ENCODE measurements around the gene NNT.
"Not testable (repeated sequence)": the region's sequence is repeated elsewhere in the genome, so short reads cannot be mapped to it uniquely, and the experiment has no call there.

Gene NNT

DNA sequence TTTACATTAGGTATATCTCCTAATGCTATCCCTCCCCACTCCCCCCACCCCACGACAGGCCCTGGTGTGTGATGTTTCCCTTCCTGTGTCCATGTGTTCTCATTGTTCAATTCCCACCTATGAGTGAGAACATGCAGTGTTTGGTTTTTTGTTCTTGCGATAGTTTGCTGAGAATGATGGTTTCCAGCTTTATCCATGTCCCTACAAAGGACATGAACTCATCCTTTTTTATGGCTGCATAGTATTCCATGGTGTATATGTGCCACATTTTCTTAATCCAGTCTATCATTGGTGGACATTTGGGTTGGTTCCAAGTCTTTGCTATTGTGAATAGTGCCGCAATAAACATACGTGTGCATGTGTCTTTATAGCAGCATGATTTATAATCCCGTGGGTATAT is 64.4 kb downstream of the NNT start:
- DNase-seq (ENCODE audit: low spot score): not testable (repeated sequence)

DNA sequence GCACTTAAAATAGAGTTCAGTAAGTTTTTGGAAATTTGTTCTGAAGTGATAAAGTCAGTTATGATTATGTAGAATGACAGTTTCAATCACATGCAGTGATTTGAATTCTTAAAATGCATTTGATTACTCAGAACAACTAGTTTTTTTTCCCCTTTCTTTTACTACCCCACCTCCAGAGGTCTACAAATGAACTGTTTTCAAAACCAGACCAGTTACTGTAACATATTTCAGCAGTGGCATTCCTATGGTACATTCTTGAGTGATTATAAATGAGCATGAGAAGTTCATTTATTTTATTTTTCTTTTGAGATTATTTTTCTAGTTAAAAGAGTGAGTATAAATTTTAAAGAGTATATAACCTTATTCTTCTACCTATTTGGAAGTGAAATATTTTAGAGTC is 71.6 kb downstream of the NNT start:
- DNase-seq (ENCODE audit: low spot score): peak; percentile 30

DNA sequence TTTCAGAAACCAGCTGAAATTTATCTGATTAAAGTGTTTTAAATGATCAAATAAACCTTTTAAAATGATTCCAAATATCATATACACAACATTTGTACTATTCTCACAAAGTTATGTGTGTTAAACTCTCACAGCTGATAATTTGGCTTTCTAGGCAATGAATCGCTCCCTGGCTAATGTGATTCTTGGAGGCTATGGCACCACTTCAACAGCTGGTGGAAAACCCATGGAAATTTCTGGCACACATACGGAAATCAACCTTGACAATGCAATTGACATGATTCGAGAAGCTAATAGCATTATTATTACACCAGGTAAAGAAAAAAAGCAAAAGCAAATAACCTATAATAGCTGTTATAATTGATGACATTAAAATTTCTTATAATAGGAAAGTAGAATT is 72.4 kb downstream of the NNT start:
- DNase-seq (ENCODE audit: low spot score): no peak

DNA sequence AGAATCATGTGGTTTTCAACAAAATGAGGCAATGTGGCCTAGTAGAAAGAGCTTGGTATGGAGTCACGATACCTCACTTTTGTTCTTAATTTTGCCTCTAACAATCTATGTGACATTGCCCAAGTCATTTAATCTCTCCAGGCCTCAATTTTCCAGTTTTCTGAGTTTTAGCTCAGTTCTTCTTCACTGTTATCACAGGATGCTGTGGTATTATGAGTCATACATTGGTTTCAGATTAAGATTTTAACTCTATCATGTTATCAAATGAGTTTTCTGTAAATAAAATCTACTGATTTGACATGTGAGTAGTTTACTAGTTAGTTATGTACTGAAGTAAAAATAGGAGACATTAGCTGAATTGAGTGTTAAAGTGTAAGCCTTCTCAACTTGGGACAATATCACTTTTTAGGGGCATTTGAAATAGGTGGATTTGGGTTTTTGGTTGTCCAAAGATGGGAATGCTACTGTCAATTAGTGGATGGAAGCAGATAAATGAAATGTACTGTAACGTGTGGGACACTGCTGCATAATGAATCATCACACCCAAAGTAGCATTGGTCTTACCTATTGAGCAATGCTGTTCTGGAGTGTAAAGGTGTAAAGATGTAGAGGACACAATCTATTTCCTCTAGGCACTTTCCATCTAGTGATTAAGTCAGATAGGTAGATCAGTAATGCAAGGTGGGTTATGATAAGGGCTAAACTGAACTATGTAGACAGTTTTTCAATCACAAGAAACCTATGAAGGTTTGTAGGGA is 73.3 kb downstream of the NNT start:
- no peak for DNase-seq (ENCODE audit: low spot score)

DNA sequence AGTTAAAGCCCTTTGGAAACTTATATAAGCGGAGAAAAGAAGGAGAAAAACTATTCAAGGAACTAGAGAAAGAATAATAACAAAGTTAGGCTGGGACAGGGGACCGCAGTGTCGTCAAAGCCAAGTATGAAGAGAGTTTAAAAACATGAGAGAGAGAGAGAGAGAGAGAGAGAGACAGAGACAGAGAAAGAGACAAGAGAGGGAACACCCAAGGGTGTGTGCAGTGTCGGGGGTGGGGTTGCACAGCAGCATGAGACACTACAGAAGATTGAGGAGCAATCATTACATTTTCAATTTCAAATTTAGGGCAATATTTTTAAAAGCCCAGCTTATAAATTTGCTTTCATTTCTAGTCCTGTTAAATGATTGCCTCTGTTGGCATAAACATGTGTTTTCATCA is 74.3 kb downstream of the NNT start:
- DNase-seq (ENCODE audit: low spot score): no peak

DNA sequence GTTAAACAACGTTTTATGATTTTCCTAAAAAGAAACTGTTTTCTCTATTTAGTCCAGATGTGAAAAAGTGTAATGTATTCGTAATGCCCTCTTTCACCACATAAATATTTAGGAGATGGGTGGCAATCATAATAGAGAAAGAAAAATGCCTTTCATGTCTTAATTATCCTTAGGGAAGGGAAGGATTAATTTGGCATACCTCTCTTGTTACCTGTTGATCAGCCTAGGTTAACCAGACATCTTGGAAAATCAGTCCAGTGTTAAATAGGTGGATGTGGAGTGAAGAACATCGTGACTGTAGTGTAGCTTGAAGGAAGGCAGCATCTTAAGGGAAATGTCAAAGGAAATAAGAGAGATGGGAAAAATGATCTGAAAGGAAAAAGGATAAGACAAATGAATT is 76.2 kb downstream of the NNT start:
- no peak for DNase-seq (ENCODE audit: low spot score)

DNA sequence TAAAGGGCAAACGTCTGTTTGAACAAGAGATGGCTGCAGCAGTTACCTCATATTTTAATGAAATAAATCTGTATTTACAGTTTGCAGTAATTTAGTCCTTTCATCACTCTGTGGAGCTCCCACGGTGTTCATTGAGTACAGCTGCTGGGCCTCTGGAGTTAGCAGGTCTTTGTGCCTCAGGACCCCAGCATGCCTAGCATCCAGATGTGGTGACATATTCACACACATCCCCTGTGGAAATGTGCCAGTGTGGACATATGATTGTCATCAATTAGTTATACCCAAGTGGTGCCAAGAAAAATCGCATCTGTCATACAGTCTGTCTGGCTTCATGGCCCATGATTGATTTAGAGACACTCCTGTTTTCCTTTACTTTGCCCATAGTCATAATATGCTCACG is 77.3 kb downstream of the NNT start:
- no peak for DNase-seq (ENCODE audit: low spot score)

DNA sequence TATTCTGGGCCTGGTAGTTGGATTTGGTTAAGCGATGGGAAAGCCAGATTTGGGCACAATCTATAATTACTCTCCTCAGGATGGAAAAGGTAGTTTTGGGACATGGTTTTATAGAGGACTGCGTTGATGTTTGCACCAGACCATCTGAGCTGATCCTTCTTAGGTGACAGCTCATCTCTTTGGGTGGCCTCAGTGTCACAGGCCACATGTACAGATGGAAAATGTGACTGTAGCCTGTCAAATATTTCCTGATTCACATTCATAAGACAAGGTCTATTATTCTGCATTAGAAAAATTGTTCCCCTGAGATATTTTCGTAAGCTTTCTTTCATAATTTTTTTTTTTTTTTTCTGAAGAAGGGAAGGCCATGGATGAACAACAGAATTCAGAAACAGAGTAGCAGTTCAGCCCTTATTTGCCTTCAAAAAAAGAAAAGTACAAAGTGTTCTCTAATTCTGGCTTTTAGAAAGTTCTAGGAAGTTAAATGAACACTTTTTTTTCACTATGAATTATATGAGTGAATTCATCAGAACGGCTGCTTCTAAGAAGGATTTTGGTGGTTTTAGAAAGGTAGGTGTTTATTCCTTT is 81.0 kb downstream of the NNT start:
- no peak for DNase-seq (ENCODE audit: low spot score)

DNA sequence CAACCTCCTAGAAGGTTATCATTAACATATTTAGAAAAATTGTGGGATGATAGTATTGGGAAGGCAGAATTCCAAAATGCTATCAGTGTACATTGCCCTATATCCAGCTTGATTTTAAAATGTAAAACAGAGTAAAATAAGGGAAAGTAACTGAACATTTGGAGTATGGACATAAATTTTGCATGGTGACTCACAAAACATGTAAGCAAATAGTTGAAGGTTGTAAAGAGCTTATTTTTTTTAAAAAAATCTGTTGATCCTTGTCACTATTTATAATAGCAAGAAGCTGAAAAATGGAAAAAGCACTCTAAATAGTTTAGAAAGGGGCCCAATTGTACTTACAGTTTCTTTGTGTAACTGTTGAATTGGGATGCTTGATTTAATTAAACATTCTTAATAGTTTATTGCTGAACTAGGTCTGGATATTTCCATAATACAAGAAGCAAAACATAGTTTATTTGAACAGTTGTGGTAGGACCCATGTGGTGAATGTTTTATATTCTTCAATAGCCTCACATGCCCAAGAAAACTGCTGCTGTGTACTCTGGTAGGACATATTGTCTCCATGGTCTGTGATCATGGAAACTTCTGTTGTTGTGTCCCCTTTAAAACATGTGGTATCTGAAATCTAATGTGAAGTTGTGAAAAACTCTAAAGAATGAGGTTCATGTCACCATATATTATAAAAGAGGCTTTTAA is 82.4 kb downstream of the NNT start:
- DNase-seq (ENCODE audit: low spot score): no peak

DNA sequence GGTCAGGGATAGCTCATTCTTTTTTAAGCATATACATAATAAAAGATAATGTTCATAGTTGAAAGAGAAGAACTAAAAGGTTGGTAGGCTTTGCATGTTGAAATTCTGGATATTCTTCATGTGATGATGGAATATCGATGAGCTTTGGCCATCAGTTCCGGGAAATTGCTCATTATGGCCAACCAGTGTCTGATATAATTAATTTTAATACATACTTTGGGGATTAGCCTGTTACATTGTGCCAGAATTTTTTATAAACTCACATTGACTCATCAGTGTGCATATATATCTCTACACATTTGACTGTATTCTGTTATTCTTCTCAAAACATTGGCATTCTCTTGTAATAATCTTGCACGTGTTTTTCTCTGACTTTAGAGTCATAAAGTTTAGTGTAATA is 84.3 kb downstream of the NNT start:
- DNase-seq (ENCODE audit: low spot score): no peak

DNA sequence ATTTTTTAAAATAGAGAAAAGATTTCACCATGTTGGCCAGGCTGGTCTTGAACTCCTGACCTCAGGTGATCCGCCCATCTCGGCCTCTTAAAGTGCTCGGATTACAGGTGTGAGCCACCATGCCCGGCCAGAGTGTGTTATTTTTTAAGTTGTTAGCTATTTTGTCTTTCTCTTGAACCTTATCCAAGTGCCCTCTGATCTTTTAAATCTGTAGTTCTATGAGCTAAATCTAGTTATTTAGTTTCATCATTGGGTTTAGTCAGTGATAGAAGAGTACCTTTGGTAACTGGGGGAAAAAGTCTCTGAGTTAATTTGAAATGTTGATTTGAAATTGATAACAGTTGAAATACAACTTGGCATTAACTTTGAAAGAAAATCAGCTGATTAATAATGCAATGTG is 88.3 kb downstream of the NNT start:
- no peak for DNase-seq (ENCODE audit: low spot score)

DNA sequence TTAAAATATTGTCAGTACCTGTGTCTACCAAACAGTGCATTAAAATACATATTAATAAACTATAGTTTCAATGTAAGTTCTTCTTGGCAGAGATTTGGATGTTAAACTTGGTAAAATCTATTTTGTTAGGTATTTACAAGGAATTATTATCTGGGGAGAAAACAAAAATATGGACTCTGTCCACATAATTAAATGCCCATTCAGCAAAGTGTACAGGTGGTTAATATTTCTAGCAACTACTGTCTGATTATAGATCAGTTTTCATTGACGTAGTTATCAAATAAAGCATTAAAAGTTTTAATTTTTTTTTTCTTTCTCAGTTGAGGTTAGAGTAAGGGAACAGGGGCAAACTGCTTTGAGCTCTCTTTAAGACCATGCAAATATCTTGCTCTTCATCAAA is 88.9 kb downstream of the NNT start:
- DNase-seq (ENCODE audit: low spot score): no peak

DNA sequence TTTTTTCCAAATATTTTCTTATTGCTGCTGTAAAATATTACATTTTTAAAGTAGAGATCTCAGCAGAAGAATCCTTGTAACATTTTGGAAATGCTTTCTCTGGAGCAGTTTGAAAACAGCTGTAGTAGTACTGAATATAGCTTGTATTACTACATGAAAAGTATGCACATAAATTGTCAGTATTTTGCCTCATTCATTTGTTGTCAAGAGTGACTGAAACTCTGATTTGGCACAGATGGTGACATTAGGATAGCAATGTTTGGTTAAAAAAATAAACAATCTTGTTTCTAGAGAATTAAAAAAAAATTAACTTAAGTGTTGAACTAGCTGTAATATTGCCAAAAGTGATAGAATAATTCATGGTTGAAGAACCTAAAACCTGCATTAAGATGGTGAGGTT is 90.4 kb downstream of the NNT start:
- DNase-seq (ENCODE audit: low spot score): no peak

DNA sequence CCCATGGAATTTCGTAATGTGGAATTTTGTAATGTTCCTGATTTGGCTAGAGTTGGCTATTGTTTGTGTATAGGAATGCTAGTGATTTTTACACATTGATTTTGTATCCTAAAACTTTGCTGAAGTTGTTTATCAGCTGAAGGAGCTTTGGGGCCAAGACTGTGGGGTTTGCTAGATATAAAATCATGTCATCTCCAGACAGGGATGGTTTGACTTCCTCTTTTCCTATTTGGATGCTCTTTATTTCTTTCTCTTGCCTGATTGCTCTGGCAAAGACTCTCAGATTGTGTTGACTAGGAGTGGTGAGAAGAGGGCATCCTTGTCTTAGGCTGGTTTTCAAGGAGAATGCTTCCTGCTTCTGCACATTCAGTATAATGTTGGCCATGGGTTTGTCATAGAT is 91.0 kb downstream of the NNT start:
- DNase-seq (ENCODE audit: low spot score): no peak

DNA sequence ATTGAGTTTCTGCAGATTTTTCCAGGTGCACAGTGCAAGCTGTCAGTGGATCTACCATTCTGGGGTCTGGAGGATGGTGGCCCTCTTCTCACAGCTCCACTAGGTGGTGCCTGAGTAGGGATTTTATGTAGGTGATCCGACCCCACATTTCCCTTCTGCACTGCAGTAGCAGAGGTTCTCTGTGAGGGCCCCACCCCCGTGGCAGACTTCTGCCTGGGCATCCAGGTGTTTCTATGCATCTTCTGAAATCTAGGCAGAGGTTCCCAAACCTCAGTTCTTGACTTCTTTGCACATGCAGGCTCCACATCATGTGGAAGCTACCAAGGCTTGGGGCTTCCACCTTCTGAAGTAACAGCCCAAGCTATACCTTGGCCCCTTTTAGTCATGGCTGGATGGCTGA is 93.5 kb downstream of the NNT start:
- DNase-seq (ENCODE audit: low spot score): not testable (repeated sequence)

DNA sequence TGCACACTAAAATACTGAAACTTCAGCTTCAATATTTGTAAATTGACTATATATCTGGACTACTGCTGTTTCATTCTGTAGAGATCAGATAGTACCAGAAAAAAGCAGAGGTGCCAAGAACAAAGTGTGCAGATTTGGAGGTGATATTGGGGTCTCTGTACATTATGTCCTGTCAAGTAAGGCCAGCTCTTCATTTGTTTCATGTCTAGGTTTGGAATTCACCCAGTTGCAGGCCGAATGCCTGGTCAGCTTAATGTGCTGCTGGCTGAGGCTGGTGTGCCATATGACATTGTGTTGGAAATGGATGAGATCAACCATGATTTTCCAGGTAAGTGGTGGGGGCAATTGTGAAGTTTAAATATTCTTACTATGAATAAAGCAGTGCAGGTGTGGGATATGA is 96.9 kb downstream of the NNT start:
- DNase-seq (ENCODE audit: low spot score): no peak

DNA sequence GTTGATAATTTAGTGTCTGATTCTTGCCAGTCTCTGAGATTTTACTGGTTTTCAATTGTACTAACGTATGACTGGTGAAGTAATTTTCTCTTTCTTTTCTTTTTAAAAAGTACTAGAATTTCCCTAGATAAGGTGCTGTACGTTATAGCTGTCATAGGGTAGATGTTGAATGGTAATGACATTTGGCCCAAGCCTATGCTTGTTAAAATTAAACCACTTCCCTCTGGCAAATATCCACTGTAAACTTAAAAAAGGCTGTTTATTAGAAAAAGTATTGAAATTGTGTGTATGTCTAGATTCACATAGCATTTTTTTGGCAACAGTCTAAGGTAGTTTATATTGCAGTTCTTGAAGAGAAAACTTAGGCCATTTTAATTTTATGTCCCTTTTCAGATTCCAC is 97.6 kb downstream of the NNT start:
- no peak for DNase-seq (ENCODE audit: low spot score)

DNA sequence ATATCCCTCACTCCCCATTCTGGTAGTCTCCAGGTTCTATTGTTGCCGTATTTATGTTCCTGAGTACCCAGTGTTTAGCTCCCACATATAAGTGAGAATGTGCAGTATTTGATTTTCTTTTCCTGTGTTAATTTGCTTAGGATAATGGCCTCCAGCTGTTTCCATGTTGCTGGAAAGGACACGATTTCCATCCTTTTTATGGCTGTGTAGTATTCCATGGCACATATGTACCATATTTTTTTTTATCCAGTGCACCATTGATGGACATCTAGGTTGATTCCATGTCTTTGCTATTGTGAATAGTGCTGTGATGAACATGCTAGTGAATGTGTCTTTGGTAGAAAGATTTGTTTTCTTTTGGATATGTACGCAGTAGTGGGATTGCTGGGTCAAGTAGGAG is 98.2 kb downstream of the NNT start:
- no peak for DNase-seq (ENCODE audit: low spot score)

DNA sequence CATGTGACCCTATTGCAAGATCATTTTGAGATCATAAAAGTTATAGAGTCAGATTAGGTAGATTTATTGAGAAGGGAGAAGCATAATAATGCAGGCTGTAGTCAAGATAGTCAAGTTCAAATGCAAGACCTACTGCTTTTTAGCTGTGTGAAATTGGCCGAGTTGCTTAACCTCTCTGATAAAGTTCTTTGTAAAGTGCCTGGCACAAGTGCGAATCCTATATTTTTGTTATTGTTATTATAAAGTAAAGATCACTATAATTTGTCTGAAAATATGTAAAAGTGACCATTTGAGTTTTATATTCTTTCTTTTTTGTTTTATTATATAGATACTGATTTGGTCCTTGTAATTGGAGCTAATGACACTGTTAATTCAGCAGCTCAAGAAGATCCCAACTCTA is 99.3 kb downstream of the NNT start:
- no peak for DNase-seq (ENCODE audit: low spot score)

DNA sequence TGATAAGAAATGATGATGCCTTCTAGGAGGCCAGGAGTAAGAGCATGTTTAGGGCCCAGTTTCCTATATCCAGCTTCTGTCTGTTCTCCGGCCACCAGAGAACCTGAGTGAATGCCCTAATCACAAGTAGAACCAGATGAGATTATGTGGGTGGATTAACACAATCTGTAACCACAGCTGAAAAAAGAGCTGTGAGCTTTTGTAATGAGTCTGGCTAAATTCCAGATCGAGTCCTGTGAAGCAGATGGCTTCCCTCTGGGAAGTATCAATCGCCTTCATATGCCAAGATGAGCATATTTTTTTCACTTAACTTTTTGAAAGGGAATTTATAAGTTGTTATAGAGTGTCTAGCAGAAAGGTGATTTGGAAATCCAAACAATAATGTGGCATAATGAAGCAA is 99.8 kb downstream of the NNT start:
- DNase-seq (ENCODE audit: low spot score): peak; percentile 62

DNA sequence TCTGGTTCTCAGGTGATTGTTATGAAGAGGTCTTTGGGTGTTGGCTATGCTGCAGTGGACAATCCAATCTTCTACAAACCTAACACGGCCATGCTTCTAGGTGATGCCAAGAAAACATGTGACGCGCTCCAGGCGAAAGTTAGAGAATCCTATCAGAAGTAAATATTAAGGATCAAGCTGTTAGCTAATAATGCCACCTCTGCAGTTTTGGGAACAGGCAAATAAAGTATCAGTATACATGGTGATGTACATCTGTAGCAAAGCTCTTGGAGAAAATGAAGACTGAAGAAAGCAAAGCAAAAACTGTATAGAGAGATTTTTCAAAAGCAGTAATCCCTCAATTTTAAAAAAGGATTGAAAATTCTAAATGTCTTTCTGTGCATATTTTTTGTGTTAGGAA is 101.3 kb downstream of the NNT start:
- no peak for DNase-seq (ENCODE audit: low spot score)

DNA sequence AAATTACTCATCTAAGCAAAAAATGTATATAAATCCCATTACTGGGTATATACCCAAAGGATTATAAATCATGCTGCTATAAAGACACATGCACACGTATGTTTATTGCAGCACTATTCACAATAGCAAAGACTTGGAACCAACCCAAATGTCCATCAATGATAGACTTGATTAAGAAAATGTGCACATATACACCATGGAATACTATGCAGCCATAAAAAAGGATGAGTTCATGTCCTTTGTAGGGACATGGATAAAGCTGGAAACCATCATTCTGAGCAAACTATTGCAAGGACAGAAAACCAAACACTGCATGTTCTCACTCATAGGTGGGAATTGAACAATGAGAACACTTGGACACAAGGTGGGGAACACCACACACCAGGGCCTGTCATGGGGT is 103.6 kb downstream of the NNT start:
- not testable (repeated sequence) for DNase-seq (ENCODE audit: low spot score)

DNA sequence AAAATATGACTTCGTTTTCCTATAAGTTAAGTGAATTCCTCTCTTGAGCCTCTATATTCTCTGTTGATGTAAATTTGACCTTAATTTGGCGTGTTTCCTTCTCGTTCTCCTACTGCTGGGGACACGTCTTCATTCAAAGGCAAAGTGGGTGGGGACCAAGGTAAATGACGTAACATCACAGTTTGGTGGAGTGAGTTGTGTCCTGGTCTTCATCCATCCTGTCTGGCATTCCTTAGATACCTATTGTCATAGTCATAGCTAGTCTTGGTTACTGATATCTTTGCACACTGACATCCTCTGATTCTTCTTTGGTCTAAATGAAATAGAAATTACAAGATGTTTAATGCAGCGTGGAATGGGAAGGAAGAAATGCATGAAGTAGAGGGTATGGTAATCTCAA is 108.5 kb downstream of the NNT start:
- DNase-seq (ENCODE audit: low spot score): peak; percentile 41

DNA sequence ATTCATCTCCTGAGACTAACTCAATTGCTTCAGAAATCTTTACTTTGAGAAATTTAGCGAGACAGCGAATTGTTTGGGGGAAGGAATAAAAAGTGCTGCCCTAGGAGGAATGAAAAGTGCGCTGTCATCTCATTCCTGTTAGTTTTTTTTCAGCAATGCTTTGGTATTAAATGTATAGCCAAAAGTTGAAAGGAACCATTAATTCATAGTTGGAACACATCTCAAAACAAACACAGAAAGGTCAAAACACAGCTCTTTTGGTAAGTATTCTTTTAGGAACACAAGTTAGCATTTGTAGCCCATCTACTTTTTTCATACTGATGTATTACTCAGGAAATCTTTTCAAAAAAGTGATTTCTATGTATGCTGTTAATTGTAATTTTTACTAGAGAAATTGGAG is 109.1 kb downstream of the NNT start:
- no peak for DNase-seq (ENCODE audit: low spot score)
